WTC11 (cell line): Measurements from ENCODE around the gene TMEM161B. TPM values are rescaled to one million over a fixed set of nuclear protein-coding genes. Genes with fewer than 3 reads are reported as not detected.
A peak's percentile ranks its signal among the peaks of the same experiment; 100 is the strongest.

ENCODE experiments used
- ATAC-seq: fragments of 200-7000 bp; cut with Tn5 transposase; 2 replicates; pipeline ENCODE4 v1.10.0; 2021; ENCODE audit warnings: mild to moderate bottlenecking, moderate library complexity
- CTCF ChIA-PET: fragments of 300-600 bp; sonication (Branson Sonifier 250); formaldehyde crosslinking; loops from one replicate; lab custom pipeline; 2021; ENCODE audit warnings: antibody characterized with exemption; lab: Charles Lee
- POLR2A ChIA-PET: fragments of 350-600 bp; sonication (Branson Sonifier 250); formaldehyde crosslinking; loops from one replicate; lab custom pipeline; 2021; ENCODE audit warnings: antibody characterized with exemption; lab: Charles Lee
- DNase-seq: peaks from one replicate; pipeline ENCODE4 v3.0.0; 2021; ENCODE audit warnings: low spot score
- H3K27ac Mint-ChIP-seq: 2 replicates; pipeline ENCODE4 v1.8.0; 2021; ENCODE audit warnings: mixed read lengths
- H3K27me3 Mint-ChIP-seq: 2 replicates; pipeline ENCODE4 v1.8.0; 2021; ENCODE audit warnings: low read depth, mild to moderate bottlenecking, moderate library complexity, mixed read lengths
- H3K36me3 Mint-ChIP-seq: 2 replicates; pipeline ENCODE4 v1.8.0; 2021; ENCODE audit warnings: mixed read lengths
- H3K4me1 Mint-ChIP-seq: 2 replicates; pipeline ENCODE4 v1.8.0; 2022; ENCODE audit warnings: mixed read lengths
- H3K4me3 Mint-ChIP-seq: 2 replicates; pipeline ENCODE4 v1.8.0; 2021; ENCODE audit warnings: mild to moderate bottlenecking, moderate library complexity, mixed read lengths
- H3K9me3 Mint-ChIP-seq: 2 replicates; pipeline ENCODE4 v1.8.0; 2021; ENCODE audit warnings: mixed read lengths
- ATF1 ChIP-seq: sonication (generic); formaldehyde crosslinking; IDR thresholded peaks from 2 replicates; pipeline ENCODE4 v1.8.1; 2023; ENCODE audit warnings: mild to moderate bottlenecking, moderate library complexity, missing genetic modification reagents
- CBFB ChIP-seq: sonication (generic); formaldehyde crosslinking; IDR thresholded peaks from 2 replicates; pipeline ENCODE4 v1.8.1; 2022; ENCODE audit warnings: mild to moderate bottlenecking, low read depth, missing genetic modification reagents
- ELF4 ChIP-seq: sonication (generic); formaldehyde crosslinking; IDR thresholded peaks from 2 replicates; pipeline ENCODE4 v1.8.1; 2022; ENCODE audit warnings: low read depth, mild to moderate bottlenecking, moderate library complexity, missing genetic modification reagents
- EMX1 ChIP-seq: fragments of 250-450 bp; sonication (Bioruptor Pico); IDR thresholded peaks from 2 replicates; pipeline ENCODE4 v1.8.0; 2021; ENCODE audit warnings: mild to moderate bottlenecking
- ERG ChIP-seq: fragments of 250-450 bp; sonication (Bioruptor Pico); IDR thresholded peaks from 2 replicates; pipeline ENCODE4 v1.8.0; 2021; ENCODE audit warnings: mild to moderate bottlenecking
- ETV6 ChIP-seq: sonication (generic); formaldehyde crosslinking; IDR thresholded peaks from 2 replicates; pipeline ENCODE4 v1.8.1; 2022; ENCODE audit warnings: mild to moderate bottlenecking, missing genetic modification reagents
- FOXK1 ChIP-seq: sonication (generic); formaldehyde crosslinking; IDR thresholded peaks from 2 replicates; pipeline ENCODE4 v1.8.0; 2022; ENCODE audit warnings: mild to moderate bottlenecking, moderate library complexity, missing genetic modification reagents
- JUN ChIP-seq: sonication (generic); formaldehyde crosslinking; IDR thresholded peaks from 2 replicates; pipeline ENCODE4 v1.8.0; 2023; ENCODE audit warnings: mild to moderate bottlenecking, missing genetic modification reagents
- MAX ChIP-seq: sonication (generic); formaldehyde crosslinking; IDR thresholded peaks from 2 replicates; pipeline ENCODE4 v1.8.0; 2022; ENCODE audit warnings: mild to moderate bottlenecking, missing genetic modification reagents
- MYBL2 ChIP-seq: sonication (generic); formaldehyde crosslinking; IDR thresholded peaks from 2 replicates; pipeline ENCODE4 v1.8.1; 2023; ENCODE audit warnings: mild to moderate bottlenecking, moderate library complexity, missing genetic modification reagents
- NFATC4 ChIP-seq: fragments of 250-450 bp; sonication (Bioruptor Pico); IDR thresholded peaks from 2 replicates; pipeline ENCODE4 v1.9.0; 2021; ENCODE audit warnings: mild to moderate bottlenecking
- NFYB ChIP-seq: sonication (generic); formaldehyde crosslinking; conservative IDR thresholded peaks from 2 replicates; pipeline ENCODE4 v1.8.0; 2022; ENCODE audit warnings: low read depth, missing genetic modification reagents
- NR2C2 ChIP-seq: sonication (generic); formaldehyde crosslinking; IDR thresholded peaks from 2 replicates; pipeline ENCODE4 v1.8.0; 2022; ENCODE audit warnings: mild to moderate bottlenecking, missing genetic modification reagents
- RORB ChIP-seq: fragments of 250-450 bp; sonication (Bioruptor Pico); IDR thresholded peaks from 2 replicates; pipeline ENCODE4 v1.9.0; 2021; ENCODE audit warnings: mild to moderate bottlenecking
- ZNF281 ChIP-seq: sonication (generic); formaldehyde crosslinking; IDR thresholded peaks from 2 replicates; pipeline ENCODE4 v1.8.0; 2023; ENCODE audit warnings: mild to moderate bottlenecking, missing genetic modification reagents
- ZNF396 ChIP-seq: fragments of 250-450 bp; sonication (Bioruptor Pico); IDR thresholded peaks from 2 replicates; pipeline ENCODE4 v1.8.0; 2021; ENCODE audit warnings: mild to moderate bottlenecking, moderate library complexity, borderline replicate concordance
- ZNF423 ChIP-seq: fragments of 250-450 bp; sonication (Bioruptor Pico); IDR thresholded peaks from 2 replicates; pipeline ENCODE4 v2.1.2; 2022; ENCODE audit warnings: mild to moderate bottlenecking, moderate library complexity
- ZNF512 ChIP-seq: sonication (generic); formaldehyde crosslinking; IDR thresholded peaks from 2 replicates; pipeline ENCODE4 v1.8.1; 2022; ENCODE audit warnings: missing genetic modification reagents, borderline replicate concordance
- total RNA-seq: library from RNA; stranded (reverse); gene quantifications from 3 replicates; pipeline ENCODE4 v1.2.3, GENCODE V29; 2021
- TF ChIP-seq, protein P1 (sequence below): sonication (generic); formaldehyde crosslinking; IDR thresholded peaks from 2 replicates; pipeline ENCODE4 v1.8.1; 2022; ENCODE audit warnings: mild to moderate bottlenecking, moderate library complexity, missing genetic modification reagents
- TF ChIP-seq, protein P2 (sequence below): fragments of 200-600 bp; IDR thresholded peaks from 2 replicates; pipeline ENCODE4 v1.8.0; 2022; ENCODE audit warnings: antibody characterized with exemption
- TF ChIP-seq, protein P3 (sequence below): fragments of 250-450 bp; sonication (Bioruptor Pico); IDR thresholded peaks from 2 replicates; pipeline ENCODE4 v1.9.0; 2021; ENCODE audit warnings: mild to moderate bottlenecking

TMEM161B gene
- total RNA-seq, 1 experiment from 2014 or later = 17.0 TPM

GRCh38 chr5:88150747-88151146 is 117.9 kb downstream of the TMEM161B start:
- ATAC-seq (no peak), DNase-seq (no peak)
- Mint-ChIP-seq H3K4me1 (peaks cover 5% of the 10 kb centered on the region; the same call in 1 of the 2 replicates), H3K4me3 (no peak overlapping the region), H3K36me3 (peaks cover 10% of the 10 kb centered on the region; the same call in 1 of the 2 replicates), H3K27me3 (peaks cover 18% of the 10 kb centered on the region; the same call in 1 of the 2 replicates), H3K27ac (no peak overlapping the region), H3K9me3 (peaks cover 22% of the 10 kb centered on the region)
- CTCF ChIA-PET = no interaction called here
- no peak for TF ChIP-seq JUN
- TF ChIP-seq ERG (CRISPR knock-in tag) = no peak
- TF ChIP-seq ETV6 = no peak
- TF ChIP-seq, protein P1, sequence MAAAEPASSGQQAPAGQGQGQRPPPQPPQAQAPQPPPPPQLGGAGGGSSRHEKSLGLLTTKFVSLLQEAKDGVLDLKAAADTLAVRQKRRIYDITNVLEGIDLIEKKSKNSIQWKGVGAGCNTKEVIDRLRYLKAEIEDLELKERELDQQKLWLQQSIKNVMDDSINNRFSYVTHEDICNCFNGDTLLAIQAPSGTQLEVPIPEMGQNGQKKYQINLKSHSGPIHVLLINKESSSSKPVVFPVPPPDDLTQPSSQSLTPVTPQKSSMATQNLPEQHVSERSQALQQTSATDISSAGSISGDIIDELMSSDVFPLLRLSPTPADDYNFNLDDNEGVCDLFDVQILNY (CRISPR knock-in tag) = no peak
- no peak for TF ChIP-seq ZNF423 (CRISPR knock-in tag)
- no peak for TF ChIP-seq ELF4 (CRISPR knock-in tag)
- POLR2A ChIA-PET = no interaction called here

GRCh38 chr5:88145611-88146467 is 122.8 kb downstream of the TMEM161B start:
- Mint-ChIP-seq H3K4me3 (peak overlapping the region; percentile 53), H3K4me1 (peaks cover 13% of the 10 kb centered on the region; the same call in 1 of the 2 replicates), H3K27ac (no peak overlapping the region), H3K36me3 (0 out of 2 replicates have a peak, but pooled peaks cover 2% of the 10 kb centered on the region), H3K27me3 (peaks cover 14% of the 10 kb centered on the region; the same call in 1 of the 2 replicates), H3K9me3 (peaks cover 9% of the 10 kb centered on the region)
- DNase-seq (peak; percentile 41), ATAC-seq (peak; percentile 9)
- POLR2A ChIA-PET = interaction anchor here (0.7 to 1.0 kb wide), 2 partner anchors 56 to 515 kb away, joined by 3 to 4 read pairs; no protein-coding TSS in a partner anchor
- CTCF ChIA-PET = interaction anchor here (0.8 to 2.6 kb wide), 9 partner anchors 27 to 733 kb away, joined by 3 to 24 read pairs (median 5); partner anchors contain the start of gene CCNH
- TF ChIP-seq RORB (CRISPR knock-in tag) (no peak), NFATC4 (no peak), EMX1 (CRISPR knock-in tag) (no peak), ELF4 (CRISPR knock-in tag) (no peak), MYBL2 (CRISPR knock-in tag) (no peak), JUN (no peak), ZNF281 (CRISPR knock-in tag) (no peak), CBFB (no peak), MAX (CRISPR knock-in tag) (no peak), ZNF396 (no peak), NR2C2 (no peak), NFYB (CRISPR knock-in tag) (no peak), ATF1 (CRISPR knock-in tag) (no peak), FOXK1 (CRISPR knock-in tag) (no peak), ZNF512 (CRISPR knock-in tag) (no peak)
- TF ChIP-seq, protein P2, sequence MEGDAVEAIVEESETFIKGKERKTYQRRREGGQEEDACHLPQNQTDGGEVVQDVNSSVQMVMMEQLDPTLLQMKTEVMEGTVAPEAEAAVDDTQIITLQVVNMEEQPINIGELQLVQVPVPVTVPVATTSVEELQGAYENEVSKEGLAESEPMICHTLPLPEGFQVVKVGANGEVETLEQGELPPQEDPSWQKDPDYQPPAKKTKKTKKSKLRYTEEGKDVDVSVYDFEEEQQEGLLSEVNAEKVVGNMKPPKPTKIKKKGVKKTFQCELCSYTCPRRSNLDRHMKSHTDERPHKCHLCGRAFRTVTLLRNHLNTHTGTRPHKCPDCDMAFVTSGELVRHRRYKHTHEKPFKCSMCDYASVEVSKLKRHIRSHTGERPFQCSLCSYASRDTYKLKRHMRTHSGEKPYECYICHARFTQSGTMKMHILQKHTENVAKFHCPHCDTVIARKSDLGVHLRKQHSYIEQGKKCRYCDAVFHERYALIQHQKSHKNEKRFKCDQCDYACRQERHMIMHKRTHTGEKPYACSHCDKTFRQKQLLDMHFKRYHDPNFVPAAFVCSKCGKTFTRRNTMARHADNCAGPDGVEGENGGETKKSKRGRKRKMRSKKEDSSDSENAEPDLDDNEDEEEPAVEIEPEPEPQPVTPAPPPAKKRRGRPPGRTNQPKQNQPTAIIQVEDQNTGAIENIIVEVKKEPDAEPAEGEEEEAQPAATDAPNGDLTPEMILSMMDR = no peak
- TF ChIP-seq, protein P3, sequence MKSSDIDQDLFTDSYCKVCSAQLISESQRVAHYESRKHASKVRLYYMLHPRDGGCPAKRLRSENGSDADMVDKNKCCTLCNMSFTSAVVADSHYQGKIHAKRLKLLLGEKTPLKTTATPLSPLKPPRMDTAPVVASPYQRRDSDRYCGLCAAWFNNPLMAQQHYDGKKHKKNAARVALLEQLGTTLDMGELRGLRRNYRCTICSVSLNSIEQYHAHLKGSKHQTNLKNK = no peak
